Fibroblast of lung (primary cell): Measurements from ENCODE around the gene GSK3A. TPM values are rescaled to one million over a fixed set of nuclear protein-coding genes. Genes with fewer than 3 reads are reported as not detected.

Experiments
- DNase-seq, 2 donors: peaks; one replicate each; pipeline versions ENCODE4 v3.0.0 to v3.0.0-alpha.2; 2010; ENCODE audit warnings: low read depth in 2 of 2
- H2AFZ ChIP-seq: 2 replicates; pipeline ENCODE4 v1.5.1; 2012; ENCODE audit warnings: low read length, control low read depth, inconsistent platforms
- H3K27ac ChIP-seq: 2 replicates; pipeline ENCODE4 v1.5.1; 2011; ENCODE audit warnings: low read length, control low read depth; ENCODE audit not compliant: insufficient read depth
- H3K27me3 ChIP-seq: 2 replicates; pipeline ENCODE4 v1.5.1; 2011; ENCODE audit warnings: mild to moderate bottlenecking, low read length; ENCODE audit not compliant: control insufficient read depth, insufficient read depth
- H3K36me3 ChIP-seq: 2 replicates; pipeline ENCODE4 v1.5.1; 2011; ENCODE audit warnings: low read length; ENCODE audit not compliant: control insufficient read depth, insufficient read depth
- H3K4me1 ChIP-seq: 2 replicates; pipeline ENCODE4 v1.5.1; 2011; ENCODE audit warnings: low read length; ENCODE audit not compliant: control insufficient read depth, insufficient read depth; ENCODE audit errors: extremely low read depth
- H3K4me2 ChIP-seq: 2 replicates; pipeline ENCODE4 v1.5.1; 2011; ENCODE audit warnings: low read length, control low read depth; ENCODE audit not compliant: insufficient read depth; ENCODE audit errors: extremely low read depth
- H3K4me3 ChIP-seq, 4 experiments: fragments of 200-600 bp in 1 of 4; sonication (generic) in 1 of 4; replicated peaks in 1 of 4; 2 replicates each; pipeline ENCODE4 v1.5.1; 2011 to 2016; ENCODE audit warnings: low read length in 4 of 4, low read depth in 3 of 4, mild to moderate bottlenecking in 3 of 4, control low read depth in 2 of 4, inconsistent platforms in 1 of 4, mixed read lengths in 1 of 4; ENCODE audit not compliant: insufficient read depth in 1 of 4; ENCODE audit errors: control extremely low read depth in 1 of 4
- H3K79me2 ChIP-seq: 2 replicates; pipeline ENCODE4 v1.5.1; 2012; ENCODE audit warnings: mild to moderate bottlenecking, low read length, inconsistent platforms; ENCODE audit not compliant: control insufficient read depth, insufficient read depth
- H3K9ac ChIP-seq: 2 replicates; pipeline ENCODE4 v1.5.1; 2011; ENCODE audit warnings: mild to moderate bottlenecking, low read length, control low read depth; ENCODE audit not compliant: insufficient read depth
- H3K9me3 ChIP-seq: 2 replicates; pipeline ENCODE4 v1.5.1; 2012; ENCODE audit warnings: low read depth, low read length; ENCODE audit not compliant: control insufficient read depth, insufficient read depth
- H4K20me1 ChIP-seq: 2 replicates; pipeline ENCODE4 v1.5.1; 2011; ENCODE audit warnings: low read length; ENCODE audit not compliant: control insufficient read depth, insufficient read depth; ENCODE audit errors: extremely low read depth
- CTCF ChIP-seq, 2 donors: IDR thresholded peaks in 1 of 2; conservative IDR thresholded peaks in 1 of 2; 1 replicate in 1 of 2; 2 replicates in 1 of 2; pipeline ENCODE4 v1.5.1; 2011 to 2012; ENCODE audit warnings: low read length in 2 of 2, control low read depth in 1 of 2, inconsistent platforms in 1 of 2, low read depth in 1 of 2, mild to moderate bottlenecking in 1 of 2
- EZH2 ChIP-seq: IDR thresholded peaks from 2 replicates; pipeline ENCODE4 v1.5.1; 2012; ENCODE audit warnings: low read length, control low read depth, mild to moderate bottlenecking; ENCODE audit errors: missing control alignments
- polyA plus RNA-seq, 2 donors: library from polyadenylated mRNA; depleted of rRNA in 1 of 2; stranded (reverse) in 1 of 2; unstranded in 1 of 2; fragments of >200 nt; gene quantifications; 2 replicates each; pipeline ENCODE4 v1.2.1, GENCODE V29; 2011 to 2012; ENCODE audit warnings: missing spikeins in 1 of 2
- total RNA-seq: library from RNA; depleted of rRNA; stranded (reverse); fragments of >200 nt; gene quantifications from 2 replicates; pipeline ENCODE4 v1.2.1, GENCODE V29; 2014

The GSK3A gene
- total and polyA plus RNA-seq, 2 donors (not counting 1 experiment from before 2014, with no cell fraction given): 11.6 to 21.7 TPM

GRCh38 chr19:42198676-42199439, 43.5 kb downstream of the GSK3A start:
- Histone ChIP-seq H3K4me1 (no peaks in the 10 kb centered on the region), H3K9ac (no peak overlapping the region), H3K4me2 (no peak overlapping the region), H3K9me3 (no peaks in the 10 kb centered on the region), H3K27me3 (no peaks in the 10 kb centered on the region), H3K36me3 (peaks cover 17% of the 10 kb centered on the region), H4K20me1 (no peaks in the 10 kb centered on the region), H2AFZ (no peak overlapping the region), H3K4me3 (no peak overlapping the region), H3K27ac (no peak overlapping the region), H3K79me2 (no peaks in the 10 kb centered on the region)
- DNase-seq: no peak
- TF ChIP-seq CTCF (conservative IDR thresholded peaks at IDR 0.05 in 1 of 2, IDR thresholded peaks at IDR 0.05 in 1 of 2; ENCODE audit: low read depth in 1 of 2, low read length in 2 of 2) (no peak), EZH2 (no peak)

- Histone ChIP-seq H3K4me2 (no peak overlapping the region), H4K20me1 (no peaks in the 10 kb centered on the region), H3K27ac (no peak overlapping the region), H3K4me3 (no peak overlapping the region), H3K9ac (no peak overlapping the region), H3K9me3 (no peaks in the 10 kb centered on the region), H3K79me2 (no peaks in the 10 kb centered on the region), H3K27me3 (no peaks in the 10 kb centered on the region), H3K4me1 (no peaks in the 10 kb centered on the region), H2AFZ (no peak overlapping the region), H3K36me3 (peaks cover 12% of the 10 kb centered on the region)
- no peak for TF ChIP-seq CTCF (conservative IDR thresholded peaks at IDR 0.05 in 1 of 2, IDR thresholded peaks at IDR 0.05 in 1 of 2; ENCODE audit: low read depth in 1 of 2, low read length in 2 of 2)
- TF ChIP-seq EZH2: no peak
- DNase-seq: no peak
Measured at GRCh38 chr19:42197375-42197817, 45.0 kb downstream of the GSK3A start.

GRCh38 chr19:42196011-42197001, 46.1 kb downstream of the GSK3A start:
- no peaks in the 10 kb centered on the region for H3K27me3 ChIP-seq
- no peak overlapping the region for H2AFZ ChIP-seq
- no peak overlapping the region for H3K9ac ChIP-seq
- H3K4me3 ChIP-seq: no peak overlapping the region
- H3K4me2 ChIP-seq: no peak overlapping the region
- no peak overlapping the region for H3K27ac ChIP-seq
- no peaks in the 10 kb centered on the region for H4K20me1 ChIP-seq
- no peaks in the 10 kb centered on the region for H3K9me3 ChIP-seq
- H3K36me3 ChIP-seq: peaks cover 7% of the 10 kb centered on the region
- TF ChIP-seq CTCF (conservative IDR thresholded peaks at IDR 0.05 in 1 of 2, IDR thresholded peaks at IDR 0.05 in 1 of 2; ENCODE audit: low read depth in 1 of 2, low read length in 2 of 2) (no peak), EZH2 (no peak)
- peaks cover 5% of the 10 kb centered on the region for H3K4me1 ChIP-seq
- no peak for DNase-seq
- no peaks in the 10 kb centered on the region for H3K79me2 ChIP-seq
